HepG2 (cell line): Measurements from ENCODE around the gene SLC25A25. TPM values are rescaled to one million over a fixed set of nuclear protein-coding genes. Genes with fewer than 3 reads are reported as not detected.

ENCODE experiments used
- AKNA ChIP-seq: sonication (generic); formaldehyde crosslinking; IDR thresholded peaks from 2 replicates; pipeline ENCODE4 v1.4.0; 2020; ENCODE audit warnings: missing genetic modification reagents, borderline replicate concordance
- ARID3A ChIP-seq: IDR thresholded peaks from 2 replicates; pipeline ENCODE4 v1.6.1; 2012; ENCODE audit warnings: low read depth, low read length, improper control_type of control experiment
- BCLAF1 ChIP-seq: fragments of 450-650 bp; IDR thresholded peaks from 2 replicates; pipeline ENCODE4 v1.6.1; 2017; ENCODE audit warnings: mild to moderate bottlenecking
- CEBPZ ChIP-seq: IDR thresholded peaks from 2 replicates; pipeline ENCODE4 v1.6.1; 2012; ENCODE audit warnings: low read length, improper control_type of control experiment
- NFRKB ChIP-seq: fragments of 450-650 bp; IDR thresholded peaks from 2 replicates; pipeline ENCODE4 v1.6.1; 2017
- NR2C2 ChIP-seq: sonication (generic); formaldehyde crosslinking; IDR thresholded peaks from 2 replicates; pipeline ENCODE4 v1.4.0; 2020; ENCODE audit warnings: missing genetic modification reagents, mild to moderate bottlenecking, moderate library complexity, borderline replicate concordance
- ZNF83 ChIP-seq: sonication (generic); formaldehyde crosslinking; IDR thresholded peaks from 2 replicates; pipeline ENCODE4 v1.4.0; 2020; ENCODE audit warnings: missing genetic modification reagents, mild to moderate bottlenecking, borderline replicate concordance
- polyA plus RNA-seq, 8 experiments: library from polyadenylated mRNA; depleted of rRNA in 3 of 8; stranded (reverse) in 7 of 8; unstranded in 1 of 8; fragments of >200 nt; fragmentation: Illumina TruSeq in 4 of 8; extraction: Trizol in 4 of 8; gene quantifications; 2 replicates each; pipeline versions ENCODE4 v1.2.1 to v1.2.3, GENCODE V29; 2011 to 2016; ENCODE audit warnings: low read depth in 4 of 8, missing spikeins in 1 of 8, mixed read lengths in 1 of 8; ENCODE audit not compliant: insufficient read depth in 1 of 8
- total RNA-seq, 5 experiments: library from RNA; depleted of rRNA; stranded (reverse); fragments of >200 nt; fragmentation: Illumina TruSeq; extraction: Trizol; gene quantifications; 2 replicates each; pipeline ENCODE4 v1.2.3, GENCODE V29; 2016; ENCODE audit warnings: low read depth in 1 of 5

The SLC25A25 gene
- total and polyA plus RNA-seq, 2 of the 13 experiments (the other 11 are each of a cell fraction or from before 2014, with no cell fraction given) = 10.5 to 24.8 TPM

- TF ChIP-seq CEBPZ = no peak
- TF ChIP-seq ZNF83 (CRISPR knock-in tag) = no peak
- no peak for TF ChIP-seq ARID3A
- no peak for TF ChIP-seq AKNA (CRISPR knock-in tag)
- TF ChIP-seq NR2C2 (CRISPR knock-in tag) = no peak
- TF ChIP-seq NFRKB = no peak
- TF ChIP-seq BCLAF1 = no peak
Observed at GRCh38 chr9:128056887-128057723, 10.9 kb upstream of the SLC25A25 start (continued).
